Effector memory CD4-positive, alpha-beta T cell (primary cell): ENCODE data around the gene SDK2.

Experiments used
- DNase-seq, 3 donors: peaks; one replicate each; pipeline ENCODE4 v3.0.0-alpha.2; 2020
- H3K27ac ChIP-seq: 2 replicates; pipeline ENCODE4 v1.7.0; 2013; ENCODE audit warnings: mild to moderate bottlenecking, low read length, moderate library complexity; ENCODE audit not compliant: insufficient read depth, poor library complexity, severe bottlenecking
- H3K27me3 ChIP-seq: replicated peaks from 2 replicates; pipeline ENCODE4 v1.7.0; 2013; ENCODE audit warnings: mild to moderate bottlenecking, low read length; ENCODE audit not compliant: insufficient read depth, control insufficient read depth, poor library complexity, severe bottlenecking
- H3K36me3 ChIP-seq: 2 replicates; pipeline ENCODE4 v1.7.0; 2013; ENCODE audit warnings: mild to moderate bottlenecking, low read length, moderate library complexity; ENCODE audit not compliant: control insufficient read depth, insufficient read depth
- H3K4me1 ChIP-seq: 2 replicates; pipeline ENCODE4 v1.7.0; 2013; ENCODE audit warnings: low read length, mild to moderate bottlenecking; ENCODE audit not compliant: control insufficient read depth, insufficient read depth, poor library complexity, severe bottlenecking
- H3K4me3 ChIP-seq: 2 replicates; pipeline ENCODE4 v1.7.0; 2013; ENCODE audit warnings: low read length, low read depth, mild to moderate bottlenecking; ENCODE audit not compliant: insufficient read depth, poor library complexity, severe bottlenecking
- H3K9me3 ChIP-seq: 2 replicates; pipeline ENCODE4 v1.7.0; 2013; ENCODE audit warnings: mild to moderate bottlenecking, low read length, moderate library complexity; ENCODE audit not compliant: control insufficient read depth

Gene SDK2

DNA sequence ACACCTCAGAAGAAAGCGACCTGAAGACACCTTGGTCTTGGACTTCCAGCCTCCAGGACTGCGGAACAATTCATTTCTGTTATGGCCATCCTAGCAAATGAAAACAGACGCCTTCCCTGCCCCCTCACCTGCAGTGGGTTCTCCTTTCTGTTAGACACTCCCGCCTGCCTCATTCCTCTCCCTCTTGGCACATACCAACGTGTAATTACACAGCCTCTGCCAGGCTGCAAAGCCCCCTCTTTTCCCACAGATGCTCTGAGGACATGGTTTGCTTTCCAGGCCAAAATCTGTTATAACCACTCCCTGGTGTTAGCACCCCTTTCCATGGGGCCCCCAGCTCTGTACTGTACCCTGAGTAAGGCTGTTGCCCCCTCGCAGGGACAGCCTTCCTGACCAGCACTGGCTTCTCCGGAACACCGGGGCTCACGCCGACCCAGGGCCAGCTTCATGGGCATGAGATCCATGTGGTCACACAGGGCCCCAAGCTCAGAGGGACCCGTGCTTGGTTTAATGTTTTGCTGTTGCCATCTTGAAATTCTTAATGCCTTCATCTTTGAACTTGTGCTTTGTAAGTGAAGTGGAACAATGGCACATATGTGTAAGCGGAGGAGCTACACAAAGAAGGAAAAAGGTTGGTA, 64.1 kb downstream of the SDK2 start:
- Histone ChIP-seq H3K36me3 (no peaks in the 10 kb centered on the region), H3K27ac (no peak overlapping the region), H3K9me3 (no peaks in the 10 kb centered on the region), H3K4me1 (no peaks in the 10 kb centered on the region), H3K27me3 (no peaks in the 10 kb centered on the region), H3K4me3 (no peak overlapping the region)
- no peak for DNase-seq

DNA sequence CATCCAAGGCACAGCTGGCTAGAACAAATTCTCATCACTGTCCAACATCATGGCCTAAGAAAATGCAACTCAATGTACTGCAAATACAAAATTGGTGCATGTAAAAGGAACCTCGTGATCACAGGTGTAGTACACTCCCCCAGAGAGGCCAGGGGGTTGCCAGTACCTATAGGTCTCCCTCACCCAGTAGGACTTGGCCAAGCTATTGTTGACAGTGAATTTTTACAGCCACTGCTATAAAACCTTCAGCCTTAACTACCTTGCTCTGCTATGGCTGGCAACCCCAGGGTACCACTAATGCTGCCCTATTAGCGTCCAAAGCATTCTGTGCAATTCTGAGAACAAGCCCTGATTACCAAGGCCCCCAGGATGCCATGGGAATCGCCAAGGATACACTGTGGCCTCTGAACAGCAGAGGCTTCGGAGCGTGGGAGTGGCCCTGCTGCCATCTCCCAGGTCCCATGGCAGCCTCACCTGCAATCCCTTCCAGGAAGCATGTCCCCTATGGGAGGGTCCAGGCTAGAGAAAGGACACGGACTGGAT, 67.6 kb downstream of the SDK2 start:
- Histone ChIP-seq H3K4me1 (no peaks in the 10 kb centered on the region), H3K36me3 (no peaks in the 10 kb centered on the region), H3K27ac (no peak overlapping the region), H3K4me3 (no peak overlapping the region), H3K27me3 (no peaks in the 10 kb centered on the region), H3K9me3 (no peaks in the 10 kb centered on the region)
- no peak for DNase-seq

DNA sequence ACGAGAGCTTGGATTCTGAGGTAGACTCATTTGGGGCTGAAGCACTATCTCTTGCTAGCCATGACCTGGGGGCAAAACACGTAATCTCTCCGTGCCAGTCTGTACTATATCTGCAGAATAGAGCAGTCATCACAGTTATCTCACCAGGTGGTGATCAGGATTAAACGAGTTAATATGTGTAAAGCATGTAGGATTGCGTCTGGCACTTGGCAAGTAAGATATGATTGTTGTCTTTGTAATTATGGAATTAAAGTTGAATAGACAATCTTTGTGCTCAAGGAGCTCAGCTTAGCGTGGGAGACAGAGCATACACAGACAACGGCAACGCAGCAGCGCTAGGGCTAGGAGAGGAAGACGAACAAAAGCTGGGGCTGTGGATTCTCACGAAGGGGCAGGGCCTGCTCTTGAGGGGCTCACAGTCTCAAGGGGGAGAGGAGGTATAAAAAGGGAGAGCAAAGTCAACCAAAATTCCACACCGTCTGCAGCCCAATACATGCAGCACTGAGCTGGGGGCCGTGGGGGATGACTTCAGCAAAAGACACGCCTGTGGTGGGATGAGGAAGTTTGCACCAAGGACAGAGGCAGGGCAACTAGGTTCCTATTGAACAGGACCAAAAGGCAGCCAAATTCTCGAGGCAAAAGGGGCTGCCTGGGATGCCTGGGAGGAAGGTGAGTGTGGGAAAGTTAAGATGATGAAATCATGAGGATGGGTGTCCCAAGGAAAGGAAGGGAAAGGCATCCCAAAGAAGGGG, 68.6 kb downstream of the SDK2 start:
- DNase-seq = no peak
- Histone ChIP-seq H3K4me1 (no peaks in the 10 kb centered on the region), H3K27ac (no peak overlapping the region), H3K4me3 (no peak overlapping the region), H3K36me3 (no peaks in the 10 kb centered on the region), H3K9me3 (no peaks in the 10 kb centered on the region), H3K27me3 (no peaks in the 10 kb centered on the region)

DNA sequence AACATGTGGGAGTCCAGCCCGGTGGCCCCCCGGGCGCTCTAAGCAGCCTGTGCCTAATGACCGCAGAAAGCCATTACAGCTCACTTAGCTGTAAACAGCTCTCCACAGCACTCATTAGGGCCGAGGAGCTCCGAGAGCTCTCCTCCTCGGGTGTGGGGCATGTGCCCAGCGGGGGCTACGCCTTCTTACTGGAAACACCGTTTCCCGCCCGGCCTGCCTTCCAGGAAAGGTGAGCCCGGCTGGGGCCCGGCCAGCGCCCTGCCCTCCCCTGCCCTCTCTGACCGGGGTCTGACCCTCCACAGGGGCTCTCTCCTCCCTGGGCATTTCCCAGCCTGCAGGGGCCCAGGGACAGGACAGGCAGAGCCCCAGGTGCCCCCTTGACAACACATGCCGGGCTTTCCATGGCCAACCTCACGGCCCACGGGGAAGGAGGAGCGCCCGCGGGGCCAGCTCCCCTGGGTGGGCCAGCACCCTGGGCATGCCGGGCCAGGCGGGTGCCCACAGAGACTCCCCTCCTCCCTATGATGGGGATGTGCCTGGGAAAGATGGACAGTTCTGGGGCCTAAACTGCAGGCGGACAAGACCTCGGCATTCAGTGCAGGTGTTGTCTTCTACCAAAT, 72.6 kb downstream of the SDK2 start:
- Histone ChIP-seq H3K4me3 (no peak overlapping the region), H3K9me3 (no peaks in the 10 kb centered on the region), H3K27me3 (no peaks in the 10 kb centered on the region), H3K36me3 (no peaks in the 10 kb centered on the region), H3K4me1 (no peaks in the 10 kb centered on the region), H3K27ac (no peak overlapping the region)
- no peak for DNase-seq

DNA sequence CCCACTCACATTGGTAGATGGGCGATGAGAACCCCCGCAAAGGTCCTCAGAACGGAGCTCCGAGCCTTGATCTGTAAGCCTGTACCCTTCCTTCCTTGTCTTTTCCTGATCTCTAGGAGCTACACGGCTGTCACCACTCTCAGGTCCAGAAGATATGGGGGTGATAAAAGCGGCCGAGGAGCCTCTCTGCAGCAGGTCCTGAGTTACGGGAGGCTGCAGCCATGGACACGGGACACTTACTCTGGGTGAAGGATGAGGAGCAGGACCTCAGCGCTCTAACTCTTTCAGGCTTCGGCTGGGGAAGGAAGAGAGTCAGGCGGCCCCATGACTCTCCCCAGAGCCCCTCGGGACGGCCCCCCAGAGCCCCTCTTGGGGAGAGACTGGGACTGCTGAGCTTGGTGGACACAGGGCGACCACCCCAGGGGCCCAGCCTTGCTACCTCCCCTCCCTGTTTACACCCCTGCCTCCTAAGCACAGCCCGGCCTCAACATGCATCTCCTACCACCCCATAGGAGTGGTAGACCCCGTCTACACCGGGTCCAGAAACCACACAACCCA, 74.4 kb downstream of the SDK2 start:
- no peaks in the 10 kb centered on the region for H3K4me1 ChIP-seq
- H3K4me3 ChIP-seq = no peak overlapping the region
- H3K9me3 ChIP-seq = no peaks in the 10 kb centered on the region
- H3K27me3 ChIP-seq = no peaks in the 10 kb centered on the region
- no peak overlapping the region for H3K27ac ChIP-seq
- H3K36me3 ChIP-seq = no peaks in the 10 kb centered on the region
- no peak for DNase-seq

DNA sequence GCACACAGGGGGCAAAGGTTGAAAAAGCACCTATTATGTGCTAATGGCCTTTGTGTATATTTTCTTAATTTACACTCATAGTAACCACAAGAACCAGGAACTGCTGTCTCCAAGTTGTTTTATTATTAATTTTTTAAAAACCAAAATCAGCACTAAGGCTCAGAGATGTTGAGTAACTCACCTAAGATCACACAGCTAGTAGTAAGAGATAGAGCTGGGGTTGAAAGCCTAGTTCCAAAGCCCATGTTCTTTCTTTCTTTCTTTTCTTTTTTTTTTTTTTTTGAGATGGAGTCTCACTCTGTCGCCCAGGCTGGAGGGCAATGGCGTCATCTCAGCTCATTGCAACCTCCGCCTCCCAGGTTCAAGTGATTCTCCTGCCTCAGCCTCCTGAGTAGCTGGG, 75.3 kb downstream of the SDK2 start:
- H3K36me3 ChIP-seq = no peaks in the 10 kb centered on the region
- no peak overlapping the region for H3K27ac ChIP-seq
- H3K9me3 ChIP-seq = no peaks in the 10 kb centered on the region
- no peaks in the 10 kb centered on the region for H3K4me1 ChIP-seq
- no peak overlapping the region for H3K4me3 ChIP-seq
- DNase-seq = no peak
- no peaks in the 10 kb centered on the region for H3K27me3 ChIP-seq

DNA sequence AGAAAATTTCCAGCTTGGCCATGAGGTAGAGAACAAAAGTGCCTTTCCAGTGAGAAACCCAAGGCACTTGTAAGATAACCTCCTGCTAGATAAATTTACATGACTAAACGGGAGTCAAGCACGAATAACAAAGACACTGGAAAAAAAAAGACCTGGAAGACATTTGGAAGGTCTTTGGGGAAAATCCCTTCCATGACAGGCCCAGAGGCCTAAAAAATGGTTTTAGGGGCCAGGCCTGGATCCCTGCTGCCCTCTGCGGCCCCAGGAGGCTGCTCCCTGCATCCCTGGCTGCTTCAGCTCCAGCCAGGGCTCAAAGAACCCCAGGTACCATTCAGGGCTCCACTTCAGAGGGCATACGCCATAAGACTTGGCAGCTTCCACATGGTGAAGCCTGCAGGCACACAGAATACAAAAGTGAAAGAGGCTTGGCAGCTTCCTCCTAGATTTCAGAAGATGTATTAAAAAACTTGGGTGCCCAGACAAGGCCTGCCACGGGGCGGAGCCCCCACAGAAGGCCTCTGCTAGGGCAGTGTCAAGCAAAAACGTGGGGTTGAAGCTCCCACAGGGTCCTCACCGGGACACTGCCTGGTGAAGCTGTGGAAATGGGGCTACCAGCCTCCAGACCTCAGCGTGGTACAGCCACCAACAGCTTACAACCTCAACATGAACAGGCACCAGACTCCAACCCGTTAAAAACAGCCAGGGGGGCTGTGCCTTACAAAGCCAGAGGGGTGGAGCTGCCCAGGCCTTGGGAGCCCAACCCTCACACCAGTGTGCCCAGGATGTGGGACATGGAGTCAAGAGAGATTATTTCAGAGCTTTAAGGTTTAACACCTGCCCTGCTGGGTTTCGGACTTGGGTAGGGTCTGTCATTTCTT, 77.1 kb downstream of the SDK2 start:
- no peak for DNase-seq
- Histone ChIP-seq H3K9me3 (no peaks in the 10 kb centered on the region), H3K4me1 (no peaks in the 10 kb centered on the region), H3K27ac (no peak overlapping the region), H3K27me3 (no peaks in the 10 kb centered on the region), H3K4me3 (no peak overlapping the region), H3K36me3 (no peaks in the 10 kb centered on the region)

DNA sequence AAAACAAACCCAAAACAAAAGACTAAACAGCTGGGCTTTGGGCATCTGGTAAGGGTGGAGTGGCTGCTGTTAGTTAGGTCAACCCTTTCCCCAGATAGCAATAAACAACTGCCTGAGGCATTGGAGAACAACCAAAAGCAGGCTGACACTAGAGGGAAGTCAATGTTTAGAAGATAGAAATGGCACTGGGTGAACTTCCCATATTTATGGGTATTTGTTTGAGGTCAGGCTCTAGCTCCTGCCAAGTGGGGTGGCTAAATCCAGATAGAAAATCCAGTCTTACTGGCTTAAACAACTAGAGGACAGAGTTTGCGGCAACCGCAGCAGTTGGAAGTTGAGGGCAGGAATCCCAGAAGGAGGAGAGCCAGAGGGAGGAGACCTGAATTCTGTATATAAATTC, 79.4 kb downstream of the SDK2 start:
- H3K27me3 ChIP-seq = no peaks in the 10 kb centered on the region
- DNase-seq = no peak
- H3K36me3 ChIP-seq = no peaks in the 10 kb centered on the region
- no peak overlapping the region for H3K4me3 ChIP-seq
- no peaks in the 10 kb centered on the region for H3K9me3 ChIP-seq
- H3K4me1 ChIP-seq = no peaks in the 10 kb centered on the region
- H3K27ac ChIP-seq = no peak overlapping the region

DNA sequence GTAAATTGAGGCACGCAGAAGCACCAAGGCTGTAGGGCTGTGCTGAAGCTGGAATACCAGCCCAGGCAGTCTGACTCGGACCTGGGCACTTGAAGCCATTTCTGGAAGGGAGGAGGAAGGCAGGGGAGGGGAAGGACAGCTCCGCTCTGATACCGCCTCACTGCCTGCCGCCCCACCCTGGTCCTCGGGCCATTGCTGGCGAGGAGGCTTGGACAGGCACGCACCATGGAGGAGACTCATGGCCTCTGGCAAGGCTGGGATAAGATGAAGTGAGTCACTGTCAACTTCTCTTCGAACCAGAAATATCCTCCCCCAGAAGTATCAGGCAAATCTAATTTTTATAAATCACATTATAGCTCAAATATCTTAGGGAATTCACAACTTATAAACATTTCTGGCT, 81.3 kb downstream of the SDK2 start:
- Histone ChIP-seq H3K4me1 (no peaks in the 10 kb centered on the region), H3K27me3 (no peaks in the 10 kb centered on the region), H3K9me3 (no peaks in the 10 kb centered on the region), H3K27ac (no peak overlapping the region), H3K4me3 (no peak overlapping the region), H3K36me3 (no peaks in the 10 kb centered on the region)
- DNase-seq = no peak
